ENCODE measurements around the gene TRPC4AP.
"Not testable (repeated sequence)": the region's sequence is repeated elsewhere in the genome, so short reads cannot be mapped to it uniquely, and the experiment has no call there.

The TRPC4AP gene

GRCh38 chr20:35055445-35056276, 36.9 kb downstream of the TRPC4AP start:
- DNase-seq: no peak

GRCh38 chr20:35054814-35055213, 37.8 kb downstream of the TRPC4AP start:
- DNase-seq: no peak

- not testable (repeated sequence) for DNase-seq
These were observed 40.0 kb downstream of the TRPC4AP start for GRCh38 chr20:35052616-35053015.

- no peak for DNase-seq
These were observed 42.7 kb downstream of the TRPC4AP start for GRCh38 chr20:35049776-35050352.

GRCh38 chr20:35048739-35049138, 43.9 kb downstream of the TRPC4AP start:
- DNase-seq: no peak

- no peak for DNase-seq
These were observed 50.3 kb downstream of the TRPC4AP start for GRCh38 chr20:35042268-35042667.

- DNase-seq: no peak
These were observed 52.0 kb downstream of the TRPC4AP start for GRCh38 chr20:35040646-35041045.

- no peak for DNase-seq
These were observed 52.6 kb downstream of the TRPC4AP start for GRCh38 chr20:35039846-35040489.

GRCh38 chr20:35039146-35039545, 53.5 kb downstream of the TRPC4AP start:
- no peak for DNase-seq

GRCh38 chr20:35034145-35034544, 58.5 kb downstream of the TRPC4AP start:
- no peak for DNase-seq

- DNase-seq: no peak
These were observed 62.5 kb downstream of the TRPC4AP start for GRCh38 chr20:35030136-35030535.

- no peak for DNase-seq
These were observed 65.3 kb downstream of the TRPC4AP start for GRCh38 chr20:35027301-35027700.

- DNase-seq: no peak
These were observed 67.5 kb downstream of the TRPC4AP start for GRCh38 chr20:35025116-35025515.

- DNase-seq: no peak
These were observed 69.0 kb downstream of the TRPC4AP start for GRCh38 chr20:35023624-35024023.

GRCh38 chr20:35021831-35022230, 70.8 kb downstream of the TRPC4AP start:
- DNase-seq: no peak

GRCh38 chr20:35021063-35021462, 71.5 kb downstream of the TRPC4AP start:
- no peak for DNase-seq

GRCh38 chr20:35020108-35020928, 72.3 kb downstream of the TRPC4AP start:
- DNase-seq: no peak

GRCh38 chr20:35018590-35019371, 73.8 kb downstream of the TRPC4AP start:
- no peak for DNase-seq

- DNase-seq: no peak
These were observed 75.3 kb downstream of the TRPC4AP start for GRCh38 chr20:35017099-35017835.

- no peak for DNase-seq
These were observed 76.8 kb downstream of the TRPC4AP start for GRCh38 chr20:35015863-35016193.

- DNase-seq: no peak
These were observed 78.1 kb downstream of the TRPC4AP start for GRCh38 chr20:35014537-35014936.
